DOHH2 (cell line): ENCODE data around the gene DACH1.

Source experiments
- CTCF ChIP-seq: fragments of 200-600 bp; sonication (generic); IDR thresholded peaks from one replicate; pipeline ENCODE4 v1.5.1; 2014; ENCODE audit warnings: antibody characterized with exemption, mild to moderate bottlenecking, low read depth, low read length; ENCODE audit not compliant: poor library complexity, severe bottlenecking
- EZH2phosphoT487 ChIP-seq: fragments of 200-600 bp; sonication (generic); IDR thresholded peaks from 2 replicates; pipeline ENCODE4 v1.6.1; 2017; ENCODE audit warnings: borderline replicate concordance, mild to moderate bottlenecking, antibody characterized with exemption, low read length, moderate library complexity, mixed read lengths

- no peak for TF ChIP-seq CTCF
- TF ChIP-seq EZH2phosphoT487, result no peak
Observed at GRCh38 chr13:71758828-71759227, 108.2 kb downstream of the DACH1 start.
